CD4-positive, alpha-beta T cell treated with Interleukin-2 at 100 ng/mL for 4 hours (primary cell): ENCODE data around the gene SND1.

Experiments
- DNase-seq: peaks from one replicate; pipeline ENCODE4 v3.0.0-alpha.2; 2020; ENCODE audit warnings: low spot score

The SND1 gene

DNA sequence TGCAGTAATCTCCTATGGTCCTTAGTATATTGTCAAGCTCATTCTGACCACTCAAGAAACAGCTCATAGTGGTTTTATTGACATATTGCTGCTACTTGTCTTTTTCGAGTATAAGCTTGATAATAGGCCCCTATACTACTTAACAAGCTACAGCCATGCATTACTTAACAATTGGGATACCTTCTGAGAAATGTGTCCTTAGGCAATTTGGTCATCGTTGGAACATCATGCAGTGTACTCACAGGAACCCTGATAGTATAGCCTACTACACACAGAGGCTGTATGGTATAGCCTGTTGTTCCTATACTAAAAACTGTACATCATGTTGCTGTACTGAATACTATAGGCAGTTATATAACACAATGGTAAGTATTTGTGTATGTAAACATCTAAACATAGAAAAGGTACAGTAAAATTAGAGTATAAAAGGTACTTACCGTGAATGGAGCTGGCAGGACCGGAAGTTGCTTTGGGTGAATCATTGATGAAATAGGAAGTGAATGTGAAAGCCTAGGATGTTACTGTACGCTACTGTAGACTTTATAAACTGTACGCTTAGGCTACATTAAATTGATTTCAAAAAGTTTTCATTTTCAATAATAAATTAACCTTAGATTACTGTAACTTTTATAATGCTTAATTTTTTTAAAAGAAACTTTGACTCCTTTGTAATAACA, 218.4 kb downstream of the SND1 start:
- no peak for DNase-seq

DNA sequence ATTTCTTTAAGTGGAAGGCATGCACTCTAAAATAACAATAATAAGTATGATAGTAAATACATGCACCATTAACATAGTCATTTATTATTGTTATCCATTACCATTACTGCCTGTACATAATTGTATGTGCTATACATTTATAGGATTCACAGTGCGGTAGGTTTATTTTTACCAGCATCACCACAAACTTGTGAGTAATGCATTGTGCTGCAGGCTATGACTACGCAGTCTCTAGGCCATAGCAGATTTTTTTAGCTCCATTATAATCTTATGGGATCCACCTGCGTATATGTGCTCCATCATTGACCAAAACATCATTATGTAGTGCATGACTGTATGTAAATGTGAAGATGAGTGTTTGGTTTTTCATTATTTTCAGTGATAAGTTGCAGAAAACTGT, 219.2 kb downstream of the SND1 start:
- DNase-seq: no peak

GRCh38 chr7:127872122-127872521, 220.1 kb downstream of the SND1 start:
- no peak for DNase-seq

- no peak for DNase-seq
Observed at GRCh38 chr7:127873151-127873550, 221.2 kb downstream of the SND1 start.

- no peak for DNase-seq
Observed at GRCh38 chr7:127873715-127874636, 222.0 kb downstream of the SND1 start.

DNA sequence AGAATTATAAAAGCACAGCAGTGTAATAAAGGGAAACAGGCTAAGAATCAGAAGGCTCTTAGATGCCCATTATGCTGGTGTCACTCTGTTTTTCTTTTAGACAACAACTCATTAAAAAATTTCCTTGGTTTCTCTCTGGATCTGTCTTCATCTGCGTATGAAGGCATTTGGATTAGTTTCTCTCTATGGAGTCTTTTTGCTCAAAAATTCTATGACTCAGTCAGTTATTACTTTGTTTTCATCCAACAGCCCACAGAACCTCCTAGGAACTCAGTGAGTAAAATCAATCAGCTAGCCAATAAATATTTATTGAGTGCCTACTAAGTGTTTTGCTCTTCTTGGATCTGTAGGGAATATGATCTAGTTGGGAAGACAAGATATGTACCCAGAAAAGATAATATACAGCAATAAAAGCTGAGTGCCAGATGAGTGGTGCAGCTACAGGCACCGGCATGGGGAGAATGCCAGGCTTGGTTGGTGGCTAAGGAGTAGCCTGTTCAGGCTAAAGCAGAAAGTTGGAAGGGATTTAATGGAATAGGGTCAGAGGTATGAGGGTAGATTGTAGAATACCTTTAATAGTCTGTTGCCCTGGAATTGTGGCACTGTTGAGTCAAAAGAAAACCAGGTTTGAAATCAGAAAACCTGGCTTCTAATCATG, 223.1 kb downstream of the SND1 start:
- no peak for DNase-seq

DNA sequence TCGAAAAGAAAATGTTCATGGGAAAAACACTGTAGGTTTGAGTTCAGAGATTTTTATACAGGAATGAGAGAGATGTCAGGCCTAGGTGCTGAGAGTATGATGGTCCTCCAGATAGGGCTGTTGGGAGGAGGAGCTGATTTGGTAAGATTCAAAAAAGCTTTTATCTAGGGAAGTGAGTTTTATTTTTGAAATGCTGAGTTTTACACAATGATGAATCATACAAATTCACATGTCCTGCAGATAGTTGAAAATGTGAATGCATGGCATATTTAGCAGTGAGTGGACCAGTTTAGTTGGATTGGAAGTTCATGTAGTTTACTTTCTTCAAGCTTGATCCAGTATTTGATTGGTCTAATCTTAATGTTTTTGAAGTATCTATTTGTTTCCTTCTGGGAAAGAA, 224.4 kb downstream of the SND1 start:
- no peak for DNase-seq

DNA sequence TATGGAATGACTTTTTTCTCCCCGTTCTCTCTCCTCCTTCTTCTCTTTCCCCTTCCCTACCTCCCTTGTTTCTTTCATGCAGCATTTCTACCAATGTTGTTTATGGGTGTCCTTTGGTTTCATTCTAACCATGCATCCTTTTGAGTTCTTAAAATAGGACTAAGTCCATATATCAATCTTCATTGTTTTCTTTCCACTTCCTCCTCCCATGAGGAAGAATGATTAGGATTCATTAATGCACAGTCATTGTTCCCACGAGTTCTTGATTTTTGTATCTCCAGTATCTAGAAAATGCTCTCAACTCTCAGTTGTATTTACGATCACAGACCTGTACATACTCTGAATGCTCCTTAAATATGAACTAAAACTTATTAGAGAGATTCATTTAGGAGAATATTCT, 226.0 kb downstream of the SND1 start:
- no peak for DNase-seq

DNA sequence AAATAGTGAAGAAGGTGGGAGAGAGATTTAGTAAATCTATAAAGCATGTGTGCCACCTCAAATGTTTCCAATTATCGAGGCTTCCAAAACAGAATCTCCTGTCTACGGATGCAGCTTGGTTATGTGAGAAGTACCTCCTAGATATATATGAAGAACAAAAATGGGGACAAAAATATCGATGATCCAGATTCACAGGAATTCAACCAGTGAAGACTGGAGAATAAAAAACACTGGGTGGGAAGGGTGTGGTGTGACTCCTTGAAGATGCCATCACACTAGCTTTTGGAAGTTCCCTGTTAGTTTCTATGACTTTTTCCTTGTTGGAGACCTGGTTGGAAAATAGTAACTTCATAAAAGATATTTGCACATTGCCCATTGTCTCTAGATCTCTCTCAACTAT, 226.8 kb downstream of the SND1 start:
- DNase-seq: no peak

DNA sequence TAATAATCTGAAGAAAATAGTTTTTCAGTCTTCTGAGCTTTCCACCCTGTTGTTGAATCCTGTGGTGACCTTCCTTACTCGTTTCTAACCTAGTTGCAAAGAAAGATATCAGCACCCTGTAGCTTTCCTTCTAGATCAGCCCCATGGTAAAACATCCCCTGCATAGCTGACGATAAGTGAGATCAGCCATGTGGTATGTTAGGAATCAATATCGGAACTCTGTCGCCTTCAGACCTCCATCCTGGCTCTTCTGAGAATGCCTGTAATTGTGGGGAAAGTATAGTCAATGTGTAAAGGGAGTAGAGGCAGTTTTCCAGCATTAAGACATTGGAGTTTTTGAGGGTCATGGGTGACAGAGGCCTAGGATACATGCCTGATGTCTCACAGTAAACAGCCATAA, 227.4 kb downstream of the SND1 start:
- DNase-seq: no peak

DNA sequence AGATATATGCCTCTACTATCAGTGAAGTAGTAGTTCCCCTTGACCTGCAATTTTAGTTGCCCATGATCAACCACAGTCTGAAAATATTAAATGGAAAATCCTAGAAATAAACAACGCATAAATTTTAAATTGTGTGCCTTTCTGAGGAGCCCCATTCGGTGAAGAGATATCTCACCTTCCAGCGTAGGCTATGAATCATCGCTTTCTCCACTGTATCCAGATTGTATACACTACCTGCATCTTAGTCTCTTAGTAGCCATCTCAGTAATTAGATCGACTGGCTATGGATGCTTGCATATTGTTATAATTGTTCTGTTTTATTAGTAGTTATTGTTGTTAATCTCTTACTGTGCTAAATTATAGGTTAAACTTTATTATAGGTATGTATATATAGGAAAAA, 227.9 kb downstream of the SND1 start:
- DNase-seq: no peak

- DNase-seq: no peak
Observed at GRCh38 chr7:127880454-127880853, 228.5 kb downstream of the SND1 start.

DNA sequence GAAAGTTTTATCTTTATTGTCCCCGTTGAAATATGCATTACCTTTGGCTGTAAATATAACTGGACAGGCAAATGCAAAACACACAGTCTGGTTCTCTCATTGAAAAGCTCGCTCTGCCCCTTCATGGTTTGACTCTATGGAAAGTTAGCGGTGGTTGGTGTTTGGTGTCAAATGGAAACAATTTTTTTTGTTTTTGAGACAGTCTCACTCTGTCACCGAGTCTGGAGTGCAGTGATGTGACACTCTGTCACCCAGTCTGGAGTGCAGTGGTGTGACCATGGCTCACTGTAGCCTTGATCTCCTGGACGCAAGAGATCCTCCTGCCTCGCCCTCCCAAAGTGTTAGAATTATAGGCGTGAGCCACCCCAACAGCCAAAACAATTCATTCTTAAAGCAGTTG, 229.6 kb downstream of the SND1 start:
- DNase-seq: no peak

DNA sequence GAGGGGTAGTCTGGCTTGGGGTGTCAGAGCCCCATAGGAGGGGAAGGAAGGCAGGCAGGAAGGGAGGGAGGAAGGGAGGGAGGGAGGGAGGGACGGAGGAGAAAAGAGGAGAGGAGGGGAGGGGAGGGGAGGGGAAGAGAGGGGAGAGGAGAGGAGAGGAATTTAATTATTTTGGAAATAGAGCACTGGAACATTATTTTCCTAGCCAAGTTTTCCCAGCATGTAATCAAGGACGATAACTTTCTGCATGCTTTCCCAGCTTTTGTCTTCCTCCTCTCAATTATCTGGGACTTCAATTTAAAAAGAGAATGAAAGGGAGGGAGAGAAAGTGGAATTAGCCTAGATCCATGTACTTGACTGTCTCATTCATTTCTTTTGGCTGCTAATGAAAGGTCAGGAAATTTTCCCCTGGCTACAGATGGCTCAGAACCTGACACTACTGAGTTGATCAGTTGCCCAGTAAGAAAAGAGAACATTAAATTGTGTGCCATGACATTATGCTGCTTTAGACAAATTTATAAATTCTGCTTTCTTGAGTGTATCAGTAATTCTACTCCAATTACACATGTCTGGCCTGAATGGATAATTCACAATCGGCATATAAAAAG, 230.4 kb downstream of the SND1 start:
- no peak for DNase-seq

DNA sequence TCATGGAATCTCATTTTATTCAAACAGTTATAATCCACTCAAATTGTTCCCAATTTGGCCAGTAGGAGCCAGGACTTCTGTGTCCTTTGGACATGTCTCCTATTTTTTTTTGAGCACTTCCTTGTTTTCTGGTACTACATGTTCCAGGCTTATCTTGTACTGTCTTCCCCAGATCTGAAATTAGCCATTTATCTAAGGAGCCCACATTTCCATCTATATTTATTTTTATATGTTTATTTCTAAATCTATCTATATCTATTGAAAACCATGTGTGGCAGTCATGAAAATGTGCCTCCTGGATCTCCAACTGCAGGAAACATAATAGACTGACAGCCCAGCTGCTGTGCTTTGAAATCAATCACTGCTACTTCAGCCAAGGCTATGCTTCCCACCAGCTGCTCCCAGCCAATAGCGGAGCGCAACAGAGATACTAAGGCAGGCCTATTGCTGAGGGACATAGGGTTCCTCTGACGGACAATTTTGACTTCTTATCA, 232.1 kb downstream of the SND1 start:
- DNase-seq: no peak

DNA sequence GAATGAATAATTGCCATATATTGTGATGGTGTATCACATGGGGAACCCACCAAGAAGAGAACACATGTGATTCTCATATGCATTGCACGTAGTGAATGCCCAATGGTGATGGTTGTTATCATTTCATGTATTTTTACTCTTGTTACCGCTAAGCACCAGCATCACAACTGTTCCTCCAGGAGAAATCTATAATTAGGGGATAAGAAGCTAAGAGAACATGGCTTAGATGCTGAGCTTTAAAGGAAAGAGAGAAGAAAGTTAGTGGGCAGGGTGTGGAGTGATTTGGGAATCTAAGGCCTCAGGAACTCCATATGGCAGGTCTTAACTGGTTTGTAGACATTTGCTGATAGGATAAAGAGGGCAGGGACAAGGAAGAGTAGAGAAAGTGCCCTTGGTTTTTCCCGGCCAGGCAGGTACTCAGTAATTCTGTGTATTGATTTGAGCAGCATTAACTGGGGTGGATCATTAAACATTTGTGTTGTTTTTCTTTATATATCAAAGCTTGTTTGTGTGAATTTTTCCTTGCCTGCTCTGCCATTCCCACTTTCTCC, 233.3 kb downstream of the SND1 start:
- DNase-seq: no peak

DNA sequence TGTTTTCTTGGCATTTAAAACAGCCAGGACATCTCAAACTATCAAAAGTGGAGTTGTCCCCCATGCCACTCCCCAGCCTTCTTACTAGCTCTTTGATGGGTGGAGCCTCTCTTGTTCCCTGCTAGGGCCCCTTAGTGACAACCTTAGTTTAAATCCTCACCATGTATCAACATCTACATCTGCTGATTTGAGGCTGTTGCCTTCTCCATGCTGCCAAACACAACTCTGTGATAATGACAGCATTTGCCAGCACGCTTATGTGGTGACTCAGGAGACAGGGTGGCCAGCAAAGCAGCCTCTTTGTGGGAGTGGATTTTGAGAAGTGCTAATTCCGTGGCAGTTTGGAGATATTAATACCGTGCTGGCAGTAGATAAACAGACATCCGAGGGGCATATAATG, 233.8 kb downstream of the SND1 start:
- DNase-seq: no peak

GRCh38 chr7:127886248-127886647, 234.3 kb downstream of the SND1 start:
- DNase-seq: no peak

DNA sequence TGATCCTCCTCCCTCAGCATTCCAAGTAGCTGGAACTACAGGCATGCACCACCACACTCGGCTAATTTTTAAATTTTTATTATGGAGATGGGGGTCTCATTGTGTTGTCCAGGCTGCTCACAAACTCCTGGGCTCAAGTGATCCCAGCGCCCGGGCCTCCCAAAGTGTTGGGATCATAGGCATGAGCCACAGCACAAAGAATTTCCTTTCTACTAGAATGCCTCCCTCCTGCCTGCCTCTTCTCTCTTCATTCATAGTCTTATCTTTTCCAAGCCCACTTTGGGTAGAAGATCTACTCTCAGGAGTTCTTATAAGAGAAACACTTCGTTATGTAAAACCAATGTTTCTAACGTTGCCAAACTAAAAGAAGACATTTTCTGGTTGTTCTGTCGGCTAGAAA, 235.1 kb downstream of the SND1 start:
- DNase-seq: no peak

DNA sequence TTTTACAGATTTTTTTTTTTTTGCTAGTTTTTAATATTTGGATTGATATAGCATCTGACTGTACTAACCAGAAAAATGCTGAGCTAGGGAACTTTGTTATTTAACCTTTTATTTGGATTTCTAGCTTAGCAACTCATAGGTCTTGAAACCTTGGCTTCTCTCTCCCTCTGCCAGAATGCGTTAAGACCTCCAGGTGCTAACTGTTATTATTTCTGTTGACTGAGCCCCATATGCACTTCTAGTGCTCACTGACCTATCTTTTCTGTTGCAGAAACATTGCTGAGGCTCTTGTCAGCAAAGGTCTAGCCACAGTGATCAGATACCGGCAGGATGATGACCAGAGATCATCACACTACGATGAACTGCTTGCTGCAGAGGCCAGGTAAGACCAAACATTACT, 235.6 kb downstream of the SND1 start:
- no peak for DNase-seq

GRCh38 chr7:127888411-127888810, 236.4 kb downstream of the SND1 start:
- DNase-seq: no peak

DNA sequence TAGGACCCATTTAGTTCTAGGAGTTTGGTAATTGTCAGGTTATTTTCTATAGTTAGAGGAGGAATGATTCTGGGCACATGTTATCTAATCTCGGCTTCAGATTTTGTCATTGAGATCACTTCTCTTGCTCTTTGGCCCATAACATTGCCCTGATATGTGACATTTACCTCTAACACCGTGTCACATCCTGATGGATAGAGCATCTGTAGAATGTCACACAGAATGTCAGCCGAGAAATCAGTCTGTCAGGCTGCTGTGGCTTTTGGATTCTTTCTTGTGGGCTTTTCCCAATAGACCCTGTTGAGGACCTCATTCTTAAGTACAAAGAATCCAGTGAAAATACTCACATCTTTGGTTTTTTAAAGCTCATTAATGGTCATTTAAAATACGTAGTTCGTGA, 236.8 kb downstream of the SND1 start:
- DNase-seq: no peak
